GM23338 (cell line): ENCODE measurements around the gene IFNLR1.

ENCODE experiments used
- CREB1 ChIP-seq: fragments of 250-450 bp; sonication (Bioruptor Pico); IDR thresholded peaks from 2 replicates; pipeline ENCODE4 v1.5.0; 2020; ENCODE audit warnings: low read depth, mild to moderate bottlenecking, moderate library complexity
- CTCF ChIP-seq, 2 experiments: fragments of 200-600 bp in 1 of 2; sonication (generic) in 1 of 2; conservative IDR thresholded peaks; 2 replicates each; pipeline versions ENCODE4 v1.5.1 to v1.6.1; 2016 to 2017; ENCODE audit warnings: antibody characterized with exemption in 2 of 2, low read depth in 2 of 2, mild to moderate bottlenecking in 2 of 2, moderate library complexity in 1 of 2
- ETS1 ChIP-seq: IDR thresholded peaks from 2 replicates; pipeline ENCODE4 v1.6.1; 2016; ENCODE audit warnings: antibody characterized with exemption
- EZH2 ChIP-seq: fragments of 200-600 bp; sonication (generic); IDR thresholded peaks from one replicate; pipeline ENCODE4 v1.8.0; 2017; ENCODE audit warnings: antibody characterized with exemption, mild to moderate bottlenecking, low read depth; ENCODE audit not compliant: unreplicated experiment
- EZH2phosphoT487 ChIP-seq: fragments of 200-600 bp; sonication (generic); IDR thresholded peaks from one replicate; pipeline ENCODE4 v1.8.1; 2018; ENCODE audit warnings: antibody characterized with exemption; ENCODE audit not compliant: unreplicated experiment
- JUNB ChIP-seq: IDR thresholded peaks from one replicate; pipeline ENCODE4 v1.6.1; 2016; ENCODE audit warnings: antibody characterized with exemption; ENCODE audit not compliant: unreplicated experiment
- POLR2AphosphoS5 ChIP-seq: IDR thresholded peaks from 2 replicates; pipeline ENCODE4 v1.6.1; 2016; ENCODE audit warnings: antibody characterized with exemption, low read depth
- REST ChIP-seq: IDR thresholded peaks from one replicate; pipeline ENCODE4 v1.6.1; 2018; ENCODE audit warnings: antibody characterized with exemption; ENCODE audit not compliant: unreplicated experiment

- no peak for TF ChIP-seq CTCF (conservative IDR thresholded peaks at IDR 0.05; ENCODE audit: low read depth in 2 of 2)
- no peak for TF ChIP-seq ETS1
- TF ChIP-seq EZH2, result no peak
- TF ChIP-seq REST, result no peak
- no peak for TF ChIP-seq CREB1 (CRISPR knock-in tag)
- no peak for TF ChIP-seq POLR2AphosphoS5
- no peak for TF ChIP-seq JUNB
- no peak for TF ChIP-seq EZH2phosphoT487
Measured at GRCh38 chr1:24133819-24134218, 53.3 kb downstream of the IFNLR1 start.
